Islet of Langerhans (tissue), 1 donor: ENCODE measurements around the gene IQCM.
"Not testable (repeated sequence)": the region's sequence is repeated elsewhere in the genome, so short reads cannot be mapped to it uniquely, and the experiment has no call there.

ENCODE experiments used
- FAIRE-seq: peaks from one replicate; lab custom pipeline; 2011; peaks lifted over from hg19 to GRCh38; lab: Jason Lieb, UNC

IQCM gene

GRCh38 chr4:149443537-149443936 lies 372.1 kb downstream of the IQCM start:
- no peak for FAIRE-seq

DNA sequence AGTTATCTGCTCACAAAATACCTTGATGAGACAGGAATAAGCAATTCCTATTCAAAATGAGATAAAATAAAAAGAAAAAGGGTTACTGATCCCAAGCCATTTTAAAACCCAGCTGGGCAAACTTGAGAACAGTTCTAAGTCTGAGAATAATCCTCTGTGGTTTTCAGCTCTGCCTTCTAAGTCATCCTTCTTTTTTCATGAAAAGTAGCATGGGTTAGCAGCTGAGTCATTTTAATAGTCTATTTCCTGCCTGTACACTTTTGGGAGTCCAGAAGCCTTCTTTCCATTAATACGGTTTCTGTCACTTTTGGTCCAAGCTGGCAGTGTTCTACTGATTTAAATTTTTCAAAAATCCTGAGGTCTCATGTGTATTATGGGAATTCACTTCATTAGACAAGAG lies 374.3 kb downstream of the IQCM start:
- no peak for FAIRE-seq

GRCh38 chr4:149426461-149426860 lies 389.2 kb downstream of the IQCM start:
- FAIRE-seq: no peak

DNA sequence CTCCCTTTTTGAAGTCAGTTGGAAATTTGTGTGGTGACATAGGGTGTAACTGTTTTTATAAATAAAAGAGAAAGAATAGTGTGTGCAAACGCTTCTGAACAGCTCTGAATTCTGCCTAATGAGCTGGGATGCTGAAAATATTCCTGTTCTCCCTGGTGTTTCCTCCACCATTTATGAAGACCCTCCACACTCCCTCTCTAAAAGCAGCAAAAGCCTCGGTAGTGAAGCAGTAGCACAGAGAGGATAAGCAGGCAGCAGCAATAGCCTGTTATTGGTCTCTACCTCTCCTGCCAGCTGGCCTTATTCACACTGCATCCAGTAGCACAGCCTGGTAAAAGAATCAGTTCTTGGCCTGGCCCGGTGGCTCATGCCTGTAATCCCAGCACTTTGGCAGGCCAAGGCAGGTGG lies 406.1 kb downstream of the IQCM start:
- no peak for FAIRE-seq

- FAIRE-seq: no peak
Observed at GRCh38 chr4:149409146-149409545, 406.5 kb downstream of the IQCM start.

GRCh38 chr4:149404143-149404542 lies 411.5 kb downstream of the IQCM start:
- FAIRE-seq: no peak

DNA sequence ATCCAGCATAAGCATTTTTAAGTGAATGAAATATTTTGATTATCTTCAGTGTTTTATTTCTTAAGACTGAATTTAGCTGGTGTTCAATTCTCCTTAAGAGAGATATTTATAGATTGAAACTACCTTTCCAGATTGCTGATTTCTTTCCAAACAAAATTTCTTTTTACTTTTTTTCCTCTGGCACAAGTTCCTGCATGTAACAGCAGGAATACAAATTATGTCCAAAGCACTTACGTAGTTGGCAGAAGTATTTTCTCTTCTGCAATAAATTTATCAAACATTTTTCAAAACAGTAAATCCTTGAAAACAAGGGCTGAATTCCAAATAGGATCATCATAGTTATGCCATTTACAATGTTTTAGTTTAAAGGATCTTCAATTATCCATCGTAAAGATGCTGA lies 412.6 kb downstream of the IQCM start:
- FAIRE-seq: no peak

DNA sequence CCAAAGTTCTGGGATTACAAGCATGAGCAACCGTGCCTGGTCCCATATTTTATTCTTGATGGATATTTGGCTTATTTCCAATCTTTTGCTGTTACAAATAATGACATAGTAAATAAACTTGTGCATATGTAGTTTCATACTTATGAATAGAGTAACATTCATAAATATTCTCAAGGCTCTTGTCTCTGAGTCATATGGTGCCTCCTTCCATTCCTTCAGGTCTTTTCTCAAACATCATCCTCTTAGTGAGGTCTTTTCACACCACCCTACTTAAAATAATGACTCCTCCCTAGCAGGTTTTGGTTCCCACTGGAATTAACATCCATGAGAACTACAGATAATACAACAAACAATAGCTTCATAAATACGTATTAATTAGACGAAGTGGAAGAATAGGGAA lies 416.6 kb downstream of the IQCM start:
- FAIRE-seq: no peak

DNA sequence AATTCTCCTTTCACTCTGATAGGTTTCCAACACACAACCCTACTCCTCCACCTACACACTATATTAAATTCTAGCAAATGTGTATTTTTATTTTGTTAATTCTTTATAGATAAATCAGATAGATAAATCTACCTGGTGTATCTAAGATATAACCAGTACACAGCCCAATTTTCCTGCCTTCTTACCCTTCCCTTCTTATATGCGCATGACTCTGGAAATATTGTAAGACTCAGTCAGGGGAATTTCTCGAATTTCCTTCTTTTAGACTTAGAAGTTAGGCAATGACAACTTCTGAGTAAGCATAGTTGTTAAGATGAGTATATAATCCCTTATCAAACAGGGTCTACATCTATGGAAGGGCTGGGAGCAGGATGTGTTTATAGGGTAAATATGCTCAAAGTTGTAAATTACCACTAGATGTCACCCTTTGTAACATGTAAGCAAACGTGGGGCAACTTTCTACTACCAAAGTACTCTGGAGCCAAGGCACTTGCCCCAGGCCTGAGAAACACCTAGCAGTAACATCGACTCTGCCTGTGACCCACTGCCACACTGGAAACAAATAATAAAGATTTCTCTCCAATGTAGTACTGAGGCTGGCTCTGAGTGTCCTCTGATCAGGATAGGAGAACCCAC lies 444.7 kb downstream of the IQCM start:
- FAIRE-seq: no peak

- no peak for FAIRE-seq
Observed at GRCh38 chr4:149370002-149370401, 445.6 kb downstream of the IQCM start.

DNA sequence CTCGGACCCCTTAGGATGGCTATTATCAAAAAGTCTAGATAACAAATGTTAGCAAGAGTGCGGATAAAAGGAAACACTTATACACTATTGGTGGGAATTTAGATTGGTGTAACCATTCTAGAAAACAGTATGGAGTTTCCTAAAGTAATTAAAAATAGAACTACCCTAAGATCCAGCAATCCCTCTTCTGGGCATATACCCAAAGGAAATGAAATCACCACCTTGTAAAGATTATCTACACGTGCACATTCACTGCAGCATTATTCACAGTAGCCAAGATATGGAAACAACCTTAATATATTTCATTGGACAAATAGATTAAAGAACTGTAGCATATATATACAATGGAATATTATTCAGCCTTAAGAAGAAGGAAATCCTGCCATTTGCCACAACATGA lies 462.4 kb downstream of the IQCM start:
- no peak for FAIRE-seq

DNA sequence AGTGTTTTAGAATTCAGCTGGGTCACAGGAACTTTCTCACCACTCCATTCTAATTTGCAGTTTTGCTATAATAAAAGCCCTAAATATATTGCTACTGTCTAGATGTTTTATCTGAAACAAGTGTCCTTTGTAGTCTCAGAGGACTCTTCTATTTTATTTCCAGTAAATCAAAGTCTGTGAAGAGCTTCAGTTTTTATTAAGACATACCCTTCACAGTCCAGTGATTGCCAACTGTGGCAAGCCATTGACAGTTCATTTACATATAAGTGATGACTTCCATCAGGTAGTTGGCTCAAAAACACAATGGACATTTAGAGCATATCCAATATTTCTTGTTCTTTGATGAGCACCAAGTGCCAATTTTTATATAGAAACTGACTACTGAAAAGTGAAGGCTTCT lies 466.1 kb downstream of the IQCM start:
- FAIRE-seq: no peak

- FAIRE-seq: no peak
Observed at GRCh38 chr4:149347139-149347538, 468.5 kb downstream of the IQCM start.

DNA sequence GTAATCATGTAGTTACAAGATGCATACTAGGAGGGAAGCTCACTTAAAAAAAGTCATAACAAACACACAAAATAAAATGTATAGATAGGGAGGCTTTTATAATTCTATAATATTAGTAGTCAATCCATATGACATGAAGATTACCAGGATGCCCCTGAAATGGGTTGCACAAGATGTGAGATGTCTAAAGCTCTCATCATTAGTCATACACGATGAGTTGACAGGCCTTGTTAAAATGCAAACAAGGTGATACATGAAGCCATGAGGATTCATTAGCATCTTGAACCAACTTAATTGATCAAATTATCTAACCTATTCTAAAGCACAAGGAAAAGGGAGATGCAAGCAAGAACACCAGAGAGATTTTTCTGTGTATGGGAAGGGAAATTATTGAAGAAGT lies 470.2 kb downstream of the IQCM start:
- FAIRE-seq: no peak

GRCh38 chr4:149344436-149344835 lies 471.2 kb downstream of the IQCM start:
- no peak for FAIRE-seq

DNA sequence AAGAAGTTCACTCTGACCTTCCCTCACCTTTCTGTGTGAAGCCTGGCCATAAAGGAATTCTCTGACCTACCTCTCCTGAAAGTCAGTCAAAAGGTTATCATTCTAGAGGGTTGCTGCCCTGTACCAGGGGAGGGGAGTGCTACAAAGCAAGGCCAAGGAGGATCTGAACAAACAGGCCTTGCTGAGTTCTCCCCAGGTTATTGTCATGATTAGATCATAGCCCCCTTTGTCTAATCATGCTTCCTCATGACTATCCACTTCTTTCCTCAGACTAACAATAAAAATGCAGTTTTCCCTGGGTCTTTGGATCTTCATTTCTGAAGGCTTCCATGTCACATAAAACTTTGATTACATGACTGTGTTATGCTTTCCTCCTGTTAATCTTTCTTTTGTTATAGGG lies 472.0 kb downstream of the IQCM start:
- FAIRE-seq: no peak

GRCh38 chr4:149341117-149341516 lies 474.5 kb downstream of the IQCM start:
- not testable (repeated sequence) for FAIRE-seq

DNA sequence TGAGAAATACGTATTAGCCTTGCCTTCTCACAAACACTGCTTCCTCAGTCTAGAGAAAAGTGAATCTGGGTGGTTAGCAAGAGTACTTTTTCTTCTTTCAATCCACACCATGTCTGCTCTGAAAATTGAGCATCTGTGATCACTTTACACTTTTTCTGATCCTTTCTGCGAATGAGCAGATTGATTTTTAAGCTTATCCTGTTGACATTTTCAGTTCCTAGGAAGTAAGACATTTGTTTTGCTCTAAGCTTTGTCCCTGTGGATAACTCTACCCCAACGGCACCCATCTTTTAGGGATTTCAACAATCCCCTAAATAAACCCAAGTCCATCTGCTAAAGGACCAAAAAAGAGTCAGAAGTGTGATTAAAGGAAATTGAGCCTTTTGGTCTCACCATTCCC lies 487.5 kb downstream of the IQCM start:
- no peak for FAIRE-seq

GRCh38 chr4:149322203-149322602 lies 493.4 kb downstream of the IQCM start:
- no peak for FAIRE-seq

GRCh38 chr4:149321438-149321837 lies 494.2 kb downstream of the IQCM start:
- no peak for FAIRE-seq

DNA sequence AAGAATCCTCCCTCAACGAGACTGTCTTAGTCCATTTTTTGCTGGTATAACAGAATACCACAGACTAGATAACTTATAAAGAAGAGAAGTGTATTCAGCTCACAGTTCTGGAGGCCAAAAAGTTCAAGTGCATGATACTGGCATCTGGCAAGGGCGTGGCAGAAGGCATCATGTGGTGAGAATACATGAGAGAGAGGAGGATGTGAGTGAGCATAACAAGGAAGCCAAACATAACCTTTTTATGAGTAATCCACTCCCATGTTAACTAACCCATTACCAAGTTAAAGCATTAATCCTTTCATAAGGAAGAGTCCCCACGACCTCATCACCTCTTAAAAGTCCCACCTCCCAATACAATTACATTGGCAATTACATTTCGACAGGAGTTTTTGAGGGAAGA lies 504.6 kb downstream of the IQCM start:
- no peak for FAIRE-seq

- FAIRE-seq: no peak
Observed at GRCh38 chr4:149306537-149306936, 509.1 kb downstream of the IQCM start.
